GM21576 (cell line): Measurements from ENCODE around the gene ERMAP.
A peak's percentile ranks its signal among the peaks of the same experiment; 100 is the strongest.
"Not testable (repeated sequence)": the region's sequence is repeated elsewhere in the genome, so short reads cannot be mapped to it uniquely, and the experiment has no call there.

ENCODE experiments used
- ATAC-seq: cut with Tn5 transposase; IDR thresholded peaks from one replicate; pipeline ENCODE4 v1.9.1; 2021; ENCODE audit warnings: mild to moderate bottlenecking, moderate library complexity; ENCODE audit not compliant: unreplicated experiment

ERMAP gene

DNA sequence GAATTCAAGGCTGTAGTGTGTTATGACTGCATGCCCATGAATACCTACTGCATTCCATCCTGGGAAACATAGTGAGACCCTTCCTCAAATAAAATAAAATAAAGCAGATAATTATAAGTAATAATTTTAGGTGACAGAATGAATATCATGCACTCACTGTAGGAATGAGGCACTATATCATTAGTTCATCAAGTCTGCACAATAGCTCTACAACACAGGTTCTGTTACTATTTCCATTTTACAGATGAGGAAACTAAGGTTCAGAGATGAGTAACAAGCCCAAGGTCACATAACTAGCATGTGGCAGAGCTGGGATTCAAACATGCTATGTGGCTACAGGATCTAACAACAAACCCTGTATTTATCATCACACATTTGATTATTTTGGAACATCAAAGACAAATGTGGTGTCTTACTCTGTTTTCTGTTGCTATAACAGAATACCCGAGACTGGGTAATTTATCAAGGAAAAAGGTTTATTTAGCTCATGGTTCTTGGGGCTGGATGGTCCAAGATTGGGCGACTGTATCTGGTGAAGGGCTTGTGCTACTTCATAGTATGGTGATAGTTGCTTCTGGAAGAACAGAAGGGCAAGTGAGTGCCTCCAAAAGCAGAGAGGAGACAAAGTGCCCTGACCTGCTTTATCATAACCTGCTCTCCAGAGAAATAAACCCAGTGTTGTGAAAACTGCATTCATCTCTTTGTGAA lies 24.7 kb downstream of the ERMAP start:
- ATAC-seq = no peak

DNA sequence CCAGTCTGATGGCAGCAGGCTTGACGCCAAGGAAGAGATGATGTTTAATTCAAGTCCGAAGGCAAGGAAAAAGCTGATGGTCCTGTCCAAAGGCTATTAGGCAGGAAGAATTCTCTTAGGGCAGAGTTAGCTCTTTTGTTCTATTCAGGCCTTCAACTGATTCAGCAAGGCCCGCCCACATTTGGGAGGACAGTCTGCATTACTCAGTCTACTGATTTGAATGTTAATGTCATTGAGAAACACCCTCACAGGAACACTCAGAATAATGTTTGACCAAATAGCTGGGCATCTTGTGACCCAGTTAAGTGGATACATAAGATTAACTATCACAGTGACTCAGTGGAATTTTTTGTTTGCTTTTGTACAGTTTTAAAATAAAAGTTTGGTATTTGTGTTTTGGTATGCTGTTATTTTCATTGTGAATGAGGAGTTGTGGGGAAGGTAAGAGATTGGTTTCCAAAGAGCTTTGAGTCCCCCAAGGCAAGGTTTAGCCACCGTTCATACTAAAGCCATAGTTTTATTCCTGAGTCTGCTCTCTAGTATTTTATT lies 27.7 kb downstream of the ERMAP start:
- no peak for ATAC-seq

DNA sequence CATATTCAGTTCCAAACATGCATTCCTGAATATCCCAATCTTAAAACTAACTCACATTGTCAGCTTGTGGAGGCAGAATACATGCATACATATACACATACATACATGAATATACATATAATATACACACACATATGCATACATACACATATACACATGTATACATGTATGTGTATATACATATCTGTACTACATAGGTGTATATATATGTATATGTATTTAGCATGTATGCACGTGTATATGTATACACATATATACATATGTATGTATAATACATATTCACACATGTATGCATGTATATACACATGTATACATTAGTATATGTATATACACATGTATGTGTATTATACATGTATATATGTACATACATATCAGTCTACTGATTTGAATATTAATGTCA lies 28.3 kb downstream of the ERMAP start:
- no peak for ATAC-seq

DNA sequence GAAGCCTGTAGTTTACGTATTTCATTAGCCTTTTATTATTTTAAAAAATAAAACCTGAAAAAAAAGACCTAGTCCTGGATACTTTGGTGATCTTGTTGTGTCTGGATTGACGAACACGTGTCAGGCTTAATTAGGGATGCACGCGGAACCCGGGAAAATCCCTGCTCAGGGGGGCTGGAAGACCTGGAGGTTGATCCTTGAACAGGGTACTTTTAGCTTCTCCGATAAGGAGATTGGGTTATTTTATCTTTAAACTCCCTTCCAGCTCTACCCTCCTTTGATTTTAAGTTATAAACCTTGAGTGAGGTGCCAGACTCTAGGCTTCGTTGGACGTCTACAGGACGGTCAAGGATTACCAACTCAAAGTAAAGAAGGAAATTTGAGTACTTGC lies 28.9 kb downstream of the ERMAP start:
- ATAC-seq = peak; percentile 5

DNA sequence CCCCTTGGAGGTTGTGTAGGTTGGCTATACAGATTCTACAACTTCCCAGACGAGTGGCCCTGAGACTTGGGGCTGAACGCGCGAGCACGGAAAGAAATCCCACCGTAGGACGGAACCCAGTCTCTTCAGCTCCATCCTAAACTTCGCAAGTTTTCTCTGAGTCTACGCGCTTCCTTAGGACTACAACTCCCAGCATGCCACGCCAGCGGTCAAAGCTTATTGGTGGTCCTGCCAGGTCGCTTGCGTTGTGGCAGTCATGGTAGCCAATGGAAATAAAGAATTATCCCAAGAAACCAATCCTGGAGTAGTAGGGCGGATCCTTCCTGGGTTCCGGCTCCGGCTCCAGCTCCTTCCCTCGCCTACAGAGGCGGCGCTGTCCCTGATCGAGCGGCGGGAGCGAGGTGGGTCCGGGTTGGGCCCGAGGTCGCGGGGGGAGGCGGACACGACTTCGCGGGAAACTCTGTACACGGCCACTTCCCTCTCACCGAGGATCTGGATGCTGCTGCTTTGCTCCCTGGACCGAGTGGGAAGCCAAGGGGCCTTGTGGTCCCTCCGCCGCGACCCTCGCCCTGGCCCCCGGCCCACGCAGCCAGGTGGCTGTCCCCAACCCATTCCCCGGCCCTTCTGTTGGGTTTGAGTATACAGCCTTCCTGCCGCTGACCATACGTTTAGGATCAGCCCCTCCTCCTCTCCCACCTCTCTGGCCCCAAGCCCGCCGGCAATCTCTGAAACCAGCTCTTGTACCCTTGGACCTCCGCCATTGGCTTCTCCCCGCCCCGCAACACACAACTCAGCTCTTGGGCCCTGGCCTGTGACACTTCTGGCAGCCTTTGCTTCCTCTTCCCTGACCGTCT lies 29.6 kb downstream of the ERMAP start, which contains the start of gene ZNF691:
Gene ZNF691 (plus strand): TSS at position 357 of the 854 bp plus-strand sequence. CDS start 3,046 bp downstream, outside the sequence.
- peak; percentile 92 for ATAC-seq

DNA sequence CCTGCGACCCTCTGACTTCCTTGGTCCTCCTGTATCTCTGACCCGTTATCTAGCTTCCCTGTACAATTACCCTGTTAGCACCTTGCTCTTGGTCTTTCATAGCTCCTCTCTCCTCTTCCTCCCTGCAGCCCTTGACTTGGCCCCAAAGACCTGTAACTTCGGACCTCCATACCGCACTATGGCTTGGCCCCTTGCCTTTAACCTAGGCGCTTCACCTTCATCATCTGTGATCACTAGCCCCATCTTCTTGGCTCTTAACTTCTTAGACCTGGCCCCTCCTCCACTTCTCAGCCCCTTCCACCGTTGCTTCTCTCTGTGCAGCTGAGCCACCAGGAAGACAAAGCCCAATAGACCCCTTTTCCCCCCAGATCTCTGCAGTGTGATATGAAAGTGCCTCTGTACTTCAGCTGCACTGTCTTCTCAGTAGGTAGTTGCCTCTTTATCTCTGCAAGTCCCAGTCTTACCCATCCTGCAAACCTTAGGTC lies 30.2 kb downstream of the ERMAP start:
- ATAC-seq = no peak

DNA sequence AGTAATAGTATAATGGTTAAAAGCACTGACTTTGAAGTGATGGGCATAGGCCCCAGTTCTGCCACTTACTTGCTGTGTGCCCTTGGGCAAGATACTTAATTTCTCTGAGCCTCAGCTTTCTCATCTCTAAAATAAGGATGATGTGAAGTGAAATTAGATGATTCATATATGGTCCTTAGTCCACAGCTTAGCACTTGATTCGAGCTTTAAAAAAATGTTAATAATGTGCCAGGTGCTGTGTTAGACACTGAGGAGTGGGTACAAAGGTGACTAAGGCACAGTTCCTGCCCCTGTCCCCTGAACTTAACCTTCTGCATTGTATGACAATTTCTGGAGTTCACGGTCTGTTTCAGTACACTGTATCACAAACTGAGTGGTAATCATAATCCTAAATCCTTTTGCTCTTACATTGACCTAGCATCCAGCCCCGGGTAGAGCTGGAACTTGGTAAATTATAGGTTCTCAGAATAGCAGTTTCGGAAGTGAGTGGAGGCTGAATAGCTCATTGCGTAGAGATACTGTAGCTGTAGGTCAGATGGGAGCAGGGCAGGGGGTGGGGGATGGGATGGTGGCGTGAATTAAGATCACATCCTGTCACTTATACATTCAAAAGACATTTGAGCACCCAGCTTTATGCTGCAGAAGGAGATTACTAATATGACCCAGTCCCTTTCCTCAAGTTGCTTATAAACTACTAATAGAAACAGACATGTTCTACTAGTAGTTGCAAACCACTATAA lies 31.0 kb downstream of the ERMAP start:
- ATAC-seq = no peak

DNA sequence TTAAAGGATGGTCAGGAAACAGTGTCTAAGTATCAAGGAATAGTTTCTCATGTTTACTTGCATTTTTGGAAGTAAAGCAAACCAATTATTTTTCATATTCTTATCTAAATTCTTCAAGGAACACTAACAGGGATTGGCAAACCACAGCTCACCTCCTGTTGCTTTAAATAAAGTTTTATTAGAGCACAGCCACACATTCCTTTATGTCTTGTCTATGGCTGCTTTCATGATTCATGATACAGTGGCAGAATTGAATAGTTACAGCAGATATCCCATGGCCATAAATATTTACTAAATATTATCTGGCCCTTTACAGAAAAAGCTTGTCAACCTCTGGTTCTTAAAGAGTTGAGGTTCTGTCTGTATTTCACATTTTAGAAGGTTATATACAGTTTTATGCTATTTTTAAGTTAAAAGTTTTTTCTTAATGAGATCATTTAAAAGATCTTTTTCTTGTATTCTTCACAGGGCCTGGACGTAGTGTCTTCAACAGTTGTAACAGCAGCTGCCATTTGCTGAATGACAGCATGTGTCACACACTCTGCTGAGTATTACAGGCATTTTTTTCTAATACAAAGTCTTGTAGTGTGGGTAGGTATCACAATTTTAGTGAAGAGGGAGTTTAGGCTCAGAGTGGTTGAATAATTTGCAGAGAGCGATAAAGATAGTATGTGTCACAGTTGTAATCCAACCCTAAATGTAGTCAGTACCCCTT lies 32.1 kb downstream of the ERMAP start:
- no peak for ATAC-seq

DNA sequence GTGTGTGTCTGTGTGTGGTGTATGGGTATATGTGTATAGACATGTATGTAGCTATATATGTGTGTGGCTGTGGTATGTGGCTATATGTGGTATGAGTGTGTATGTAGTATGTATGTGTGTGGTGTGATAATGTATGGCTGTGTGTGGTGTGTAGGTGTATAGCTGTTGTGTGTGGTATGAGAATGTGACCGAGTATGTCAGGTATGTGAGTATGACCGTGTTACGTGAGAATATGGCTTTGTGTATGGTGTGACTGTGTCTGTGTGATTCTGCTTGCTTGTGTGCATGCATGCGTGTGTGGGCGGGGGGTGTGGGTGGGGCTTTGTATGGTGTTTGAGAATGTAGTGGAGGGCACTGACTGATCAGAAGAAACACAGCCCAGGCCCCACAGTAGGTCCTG lies 33.0 kb downstream of the ERMAP start:
- no peak for ATAC-seq

DNA sequence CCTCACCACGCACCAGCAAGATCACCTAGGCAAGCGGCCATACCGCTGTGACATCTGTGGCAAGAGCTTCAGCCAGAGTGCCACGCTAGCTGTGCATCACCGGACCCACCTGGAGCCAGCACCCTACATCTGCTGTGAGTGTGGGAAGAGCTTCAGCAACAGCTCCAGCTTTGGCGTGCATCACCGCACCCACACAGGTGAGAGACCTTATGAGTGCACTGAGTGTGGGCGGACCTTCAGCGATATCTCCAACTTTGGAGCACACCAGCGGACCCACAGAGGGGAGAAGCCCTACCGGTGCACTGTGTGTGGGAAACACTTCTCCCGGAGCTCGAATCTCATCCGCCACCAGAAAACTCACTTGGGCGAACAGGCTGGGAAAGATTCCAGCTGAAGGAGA lies 34.5 kb downstream of the ERMAP start:
- ATAC-seq = no peak

DNA sequence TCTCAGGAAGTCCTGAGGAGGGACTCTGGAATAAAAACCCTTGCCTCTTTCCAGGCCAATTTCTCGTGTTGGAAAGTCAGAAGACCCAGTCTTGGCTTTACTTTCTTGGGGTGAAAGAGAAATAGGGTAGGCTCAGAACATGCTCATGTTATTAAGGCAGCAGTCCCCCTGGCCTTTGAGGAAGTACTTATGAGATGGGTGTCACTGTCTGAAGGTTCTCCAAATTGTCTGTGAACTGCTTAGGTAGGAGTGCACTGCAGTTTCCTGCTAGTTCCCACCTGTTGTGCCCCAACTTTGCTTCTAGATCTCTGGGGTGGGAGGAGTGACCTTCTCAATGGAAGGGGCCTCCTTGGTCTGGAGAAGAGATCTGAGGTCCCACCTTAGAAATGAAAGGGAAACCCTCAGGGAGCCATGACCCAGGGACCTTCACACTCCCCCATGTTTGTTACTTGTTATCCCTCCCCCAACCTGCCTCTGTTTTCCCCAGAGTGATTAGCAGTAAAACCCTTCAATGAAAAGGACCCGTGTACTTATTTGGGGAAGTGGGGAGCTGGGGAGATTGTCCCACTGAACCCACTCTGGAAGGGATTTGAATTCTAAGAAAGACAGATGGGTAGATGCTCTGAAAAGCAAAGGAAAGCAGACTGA lies 35.2 kb downstream of the ERMAP start:
- no peak for ATAC-seq

DNA sequence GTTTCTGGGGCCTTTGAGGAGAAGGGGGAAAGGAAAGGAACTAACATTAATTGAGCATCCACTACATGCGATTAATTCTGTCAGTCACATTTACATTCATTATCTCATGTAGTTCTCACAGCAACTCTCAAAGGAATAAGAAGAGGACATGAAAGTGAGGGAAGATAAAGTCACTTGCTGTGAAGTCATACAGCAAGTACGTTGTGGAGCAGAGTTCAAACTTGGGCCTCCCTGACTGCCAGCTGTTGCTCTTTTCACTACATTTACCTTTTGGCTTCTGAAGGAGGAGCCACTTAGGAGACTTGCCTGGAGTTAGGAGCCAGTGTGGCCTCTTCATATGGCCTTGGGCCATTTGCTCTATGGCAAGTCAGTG lies 35.7 kb downstream of the ERMAP start:
- ATAC-seq = no peak

DNA sequence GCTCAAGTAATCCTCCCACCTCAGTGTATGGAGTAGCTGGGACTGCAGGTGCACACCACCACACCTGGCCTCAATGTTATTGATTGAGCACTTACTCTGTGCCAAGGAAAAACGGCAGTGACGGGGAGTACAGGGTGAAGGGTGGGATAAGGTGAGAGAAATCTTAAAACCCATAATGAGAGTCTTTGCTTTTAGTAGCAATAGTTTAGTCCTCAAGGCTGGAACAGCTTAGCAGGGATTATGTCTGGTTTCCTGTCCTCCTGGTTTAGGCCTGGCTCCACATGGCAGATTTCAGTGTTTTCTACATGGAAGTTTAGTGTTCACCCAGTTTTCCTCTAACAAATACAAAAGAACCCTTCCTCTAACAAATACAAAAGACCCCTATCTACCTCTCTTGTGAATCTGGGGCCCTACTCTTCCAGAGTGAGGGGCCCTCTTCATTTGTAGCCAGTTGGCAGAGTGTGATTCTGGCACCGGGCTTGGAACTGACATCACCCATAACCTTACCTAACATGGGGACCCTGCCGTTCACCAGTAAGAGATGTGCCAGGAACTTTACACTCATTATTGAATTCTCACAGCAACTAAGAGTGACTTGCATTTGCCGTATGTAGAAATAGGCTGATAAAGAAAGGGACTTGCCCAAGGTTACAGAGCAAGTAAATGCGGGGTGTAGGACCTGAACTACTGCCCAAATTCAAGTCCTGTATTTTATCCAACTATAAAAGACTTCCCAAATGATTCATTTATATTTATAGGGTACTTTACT lies 36.4 kb downstream of the ERMAP start:
- no peak for ATAC-seq

DNA sequence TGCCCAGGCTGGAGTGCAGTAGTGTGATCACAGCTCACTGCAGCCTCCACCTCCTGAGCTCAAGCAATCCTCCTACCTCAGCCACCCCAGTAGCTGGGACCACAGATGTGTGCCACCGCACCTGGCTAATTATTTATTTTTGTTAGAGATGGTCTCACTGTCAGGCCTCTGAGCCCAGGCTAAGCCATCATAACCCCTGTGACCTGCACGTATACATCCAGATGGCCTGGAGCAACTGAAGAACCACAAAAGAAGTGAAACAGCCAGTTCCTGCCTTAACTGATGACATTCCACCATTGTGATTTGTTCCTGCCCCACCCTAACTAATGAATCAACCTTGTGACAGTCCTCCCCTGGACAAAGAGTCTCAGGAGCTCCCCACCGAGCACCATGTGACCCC lies 39.6 kb downstream of the ERMAP start:
- ATAC-seq = not testable (repeated sequence)

DNA sequence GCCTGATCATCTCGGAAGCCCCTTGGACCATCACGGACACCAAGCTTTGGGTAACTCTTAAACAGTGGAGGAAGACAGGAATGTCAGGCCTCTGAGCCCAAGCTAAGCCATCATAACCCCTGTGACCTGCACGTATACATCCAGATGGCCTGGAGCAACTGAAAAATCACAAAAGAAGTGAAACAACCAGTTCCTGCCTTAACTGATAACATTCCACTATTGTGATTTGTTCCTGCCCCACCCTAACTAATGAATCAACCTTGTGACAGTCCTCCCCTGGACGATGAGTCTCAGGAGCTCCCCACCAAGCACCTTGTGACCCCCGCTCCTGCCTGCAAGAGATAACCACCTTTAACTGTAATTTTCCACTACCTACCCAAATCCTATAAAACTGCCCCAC lies 42.4 kb downstream of the ERMAP start:
- not testable (repeated sequence) for ATAC-seq

DNA sequence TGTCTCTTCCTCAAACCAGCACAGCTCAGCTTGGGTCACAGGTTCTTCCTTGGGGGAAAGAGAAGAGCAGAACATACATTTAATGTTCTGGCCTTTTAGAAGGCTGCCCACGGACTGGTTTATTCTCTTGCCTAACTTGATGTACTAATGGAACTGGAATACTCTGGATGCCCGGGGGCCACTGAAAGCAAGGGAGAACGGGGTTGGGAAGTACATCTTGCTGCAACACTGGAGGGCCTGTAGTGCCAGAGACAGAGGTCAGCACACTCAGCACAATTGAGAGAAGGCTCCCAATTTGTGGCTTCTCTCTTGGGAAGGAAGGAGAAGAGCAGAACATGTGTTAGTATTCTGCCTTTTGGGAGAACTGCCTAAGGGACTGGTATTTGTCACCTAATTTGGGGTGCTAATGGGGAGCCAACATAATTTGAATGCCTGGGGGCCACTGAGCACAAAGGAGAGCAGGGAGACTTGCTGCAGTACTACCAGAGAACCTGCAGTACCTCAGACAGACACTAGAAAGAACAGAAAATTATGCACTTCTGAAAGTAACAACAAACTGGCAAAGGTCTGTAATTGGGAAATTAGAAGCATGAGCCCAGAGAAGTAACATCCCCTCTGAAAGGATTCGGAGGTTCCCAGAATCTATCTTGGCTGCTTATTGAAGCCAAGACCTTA lies 43.6 kb downstream of the ERMAP start:
- ATAC-seq = no peak

DNA sequence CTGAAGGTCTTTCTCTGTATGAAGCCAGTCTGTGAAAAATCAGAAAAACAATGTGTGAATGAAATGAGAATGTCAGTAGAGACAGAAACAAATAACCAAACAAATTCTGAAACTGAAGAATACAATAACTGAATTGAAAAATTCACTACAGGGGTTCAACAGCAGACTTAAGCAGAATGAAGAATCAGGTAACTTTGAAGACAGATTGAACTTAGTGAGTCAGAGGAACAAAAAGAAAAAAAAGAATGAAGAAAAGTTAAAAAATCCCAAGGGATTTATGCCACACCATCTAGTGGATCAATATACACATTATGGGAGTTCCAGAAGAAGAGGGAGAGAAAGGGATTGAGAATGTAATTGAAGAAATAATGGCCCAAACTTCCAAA lies 44.1 kb downstream of the ERMAP start:
- no peak for ATAC-seq

DNA sequence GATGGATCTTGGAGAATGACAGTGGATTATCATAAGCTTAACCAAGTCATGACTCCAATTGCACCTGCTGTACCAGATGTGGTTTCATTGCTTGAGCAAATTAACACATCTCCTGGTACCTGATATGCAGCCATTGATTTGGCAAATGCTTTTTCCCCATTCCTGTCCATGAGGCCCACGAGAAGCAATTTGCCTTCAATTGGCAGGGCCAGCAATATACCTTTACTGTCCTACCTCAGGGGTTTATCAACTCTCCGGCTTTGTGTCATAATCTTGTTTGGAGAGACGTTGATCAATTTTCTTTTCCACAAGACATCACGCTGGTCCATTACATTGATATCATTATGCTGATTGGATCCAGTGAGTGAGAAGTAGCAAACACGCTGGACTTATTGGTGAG lies 49.6 kb downstream of the ERMAP start:
- no peak for ATAC-seq

DNA sequence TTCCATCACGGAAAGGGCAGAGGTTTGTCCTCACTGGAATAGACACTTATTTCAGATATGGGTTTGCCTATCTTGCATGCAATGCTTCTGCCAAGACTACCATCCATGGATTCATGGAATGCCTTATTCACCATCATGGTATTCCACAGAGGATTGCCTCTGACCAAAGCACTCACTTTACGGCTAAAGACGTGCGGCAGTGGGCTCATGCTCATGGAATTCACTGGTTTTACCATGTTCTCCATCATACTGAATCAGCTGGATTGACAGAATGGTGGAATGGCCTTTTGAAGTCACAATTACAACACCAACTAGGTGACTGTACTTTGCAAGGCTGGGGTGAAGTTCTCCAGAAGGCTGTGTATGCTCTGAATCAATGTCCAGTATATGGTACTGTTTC lies 51.5 kb downstream of the ERMAP start:
- not testable (repeated sequence) for ATAC-seq
